Measurements from ENCODE around the gene MUC4.
"Not testable (repeated sequence)": the region's sequence is repeated elsewhere in the genome, so short reads cannot be mapped to it uniquely, and the experiment has no call there.

MUC4 gene

DNA sequence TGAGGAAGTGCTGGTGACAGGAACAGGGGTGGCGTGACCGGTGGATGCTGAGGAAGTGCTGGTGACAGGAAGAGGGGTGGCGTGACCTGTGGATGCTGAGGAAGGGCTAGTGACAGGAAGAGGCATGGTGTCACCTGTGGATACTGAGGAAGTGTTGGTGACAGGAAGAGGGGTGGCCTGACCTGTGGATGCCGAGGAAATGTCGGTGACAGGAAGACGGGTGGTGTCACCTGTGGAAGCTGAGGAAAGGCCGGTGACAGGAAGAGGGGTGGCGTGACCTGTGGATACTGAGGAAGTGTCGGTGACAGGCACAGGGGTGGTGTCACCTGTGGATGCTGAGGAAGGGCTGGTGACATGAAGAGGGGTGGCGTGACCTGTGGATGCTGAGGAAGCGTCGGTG is 30.5 kb downstream of the MUC4 start:
- DNase-seq: not testable (repeated sequence)

DNA sequence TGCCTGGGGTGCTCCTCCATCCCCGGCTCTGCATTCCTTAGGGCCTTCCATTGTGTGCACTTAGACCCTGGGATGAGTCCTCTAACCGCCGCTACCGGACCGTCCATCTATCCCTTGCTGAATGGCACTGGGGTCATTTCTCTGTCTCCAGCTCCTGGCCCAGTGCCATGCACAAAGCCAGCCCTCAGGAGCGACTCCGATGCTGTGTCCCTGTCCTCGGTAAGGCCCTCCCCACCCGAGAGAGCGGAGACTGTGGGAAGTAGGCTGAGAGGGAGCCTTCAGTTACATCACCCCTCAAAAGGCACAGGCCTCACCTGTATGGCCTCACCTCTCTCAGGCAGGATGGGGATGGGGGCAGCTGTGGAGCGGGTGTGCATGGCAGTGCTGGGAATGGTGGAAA is 33.8 kb downstream of the MUC4 start:
- no peak for DNase-seq

DNA sequence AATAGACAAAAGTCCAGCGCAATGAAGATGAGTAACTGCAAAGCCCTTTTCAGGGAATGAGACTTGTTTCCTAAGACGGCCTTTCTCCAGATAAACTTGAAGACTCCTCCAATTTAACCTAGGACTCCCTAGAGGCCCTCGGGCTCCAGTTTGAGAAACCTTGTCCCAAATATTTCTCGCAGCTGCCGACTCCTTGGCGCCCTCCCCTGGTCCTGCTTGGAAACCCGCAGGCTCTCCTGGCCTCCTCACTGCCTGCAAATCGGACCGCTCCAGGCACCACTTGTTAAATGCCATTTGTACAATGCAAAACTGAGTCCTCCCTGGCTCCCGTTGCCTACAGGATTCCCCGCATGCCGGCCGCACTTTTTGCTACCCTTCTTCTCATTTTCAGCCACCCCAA is 36.8 kb downstream of the MUC4 start:
- peak; percentile 2 for DNase-seq

DNA sequence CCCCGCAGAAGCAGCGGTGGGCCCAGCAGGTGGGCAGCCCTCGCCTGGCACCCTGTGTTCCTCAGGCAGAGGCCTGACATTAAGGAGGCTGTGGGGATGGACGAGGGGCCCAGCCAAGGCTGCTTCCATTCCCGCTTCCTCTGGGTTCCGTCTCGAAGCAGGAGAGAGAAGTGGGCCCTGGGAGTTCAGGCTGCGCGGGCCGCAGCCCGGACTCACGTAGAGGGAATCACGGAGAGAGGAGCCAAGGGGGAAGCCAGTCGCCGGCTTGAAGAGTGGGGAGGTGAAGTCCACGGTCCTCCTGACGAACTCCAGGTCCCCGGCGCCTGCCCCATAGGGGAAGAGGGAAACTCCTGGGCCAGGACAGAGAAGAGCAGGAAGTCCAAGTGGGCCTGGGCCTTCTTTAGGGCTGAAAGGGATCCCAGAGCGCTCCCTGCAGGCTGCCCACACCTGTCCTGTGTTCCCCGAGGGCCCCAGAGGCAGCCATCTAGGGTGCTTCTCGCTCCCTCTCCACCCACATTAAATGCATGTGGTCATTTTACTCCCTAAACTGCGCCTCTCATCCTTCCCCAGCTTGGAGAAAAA is 37.7 kb downstream of the MUC4 start:
- no peak for DNase-seq

DNA sequence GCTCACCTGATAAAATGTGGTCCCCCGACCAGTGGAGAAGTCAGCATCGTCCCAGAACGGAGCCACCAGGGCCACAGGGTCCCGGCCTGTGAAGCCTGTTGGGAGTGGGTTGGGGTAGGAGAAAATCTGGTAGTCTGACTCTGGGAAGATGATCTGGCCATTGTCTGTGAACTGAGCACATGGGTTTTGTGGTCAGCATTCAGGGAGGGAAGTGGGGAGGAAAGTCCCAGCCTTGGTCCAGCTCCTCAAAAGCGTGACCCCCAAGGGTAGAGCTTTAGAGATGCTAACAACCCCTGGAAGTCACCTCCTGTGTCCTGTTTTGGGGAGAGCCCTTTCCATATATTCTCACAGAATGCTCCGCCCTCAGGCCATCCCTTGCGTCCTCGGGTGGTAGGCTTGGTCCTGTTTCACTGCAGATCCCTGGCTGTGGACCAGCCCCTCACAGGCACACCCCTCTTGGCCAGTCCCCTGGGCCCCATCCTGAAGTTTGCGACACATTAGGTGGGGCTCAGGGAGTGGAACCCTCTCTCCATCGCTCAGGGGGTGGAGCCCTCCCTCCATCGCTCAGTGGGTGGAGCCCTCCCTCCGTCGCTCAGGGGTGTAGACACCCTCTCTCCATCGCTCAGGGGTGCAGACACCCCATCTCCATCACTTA is 40.0 kb downstream of the MUC4 start:
- no peak for DNase-seq

DNA sequence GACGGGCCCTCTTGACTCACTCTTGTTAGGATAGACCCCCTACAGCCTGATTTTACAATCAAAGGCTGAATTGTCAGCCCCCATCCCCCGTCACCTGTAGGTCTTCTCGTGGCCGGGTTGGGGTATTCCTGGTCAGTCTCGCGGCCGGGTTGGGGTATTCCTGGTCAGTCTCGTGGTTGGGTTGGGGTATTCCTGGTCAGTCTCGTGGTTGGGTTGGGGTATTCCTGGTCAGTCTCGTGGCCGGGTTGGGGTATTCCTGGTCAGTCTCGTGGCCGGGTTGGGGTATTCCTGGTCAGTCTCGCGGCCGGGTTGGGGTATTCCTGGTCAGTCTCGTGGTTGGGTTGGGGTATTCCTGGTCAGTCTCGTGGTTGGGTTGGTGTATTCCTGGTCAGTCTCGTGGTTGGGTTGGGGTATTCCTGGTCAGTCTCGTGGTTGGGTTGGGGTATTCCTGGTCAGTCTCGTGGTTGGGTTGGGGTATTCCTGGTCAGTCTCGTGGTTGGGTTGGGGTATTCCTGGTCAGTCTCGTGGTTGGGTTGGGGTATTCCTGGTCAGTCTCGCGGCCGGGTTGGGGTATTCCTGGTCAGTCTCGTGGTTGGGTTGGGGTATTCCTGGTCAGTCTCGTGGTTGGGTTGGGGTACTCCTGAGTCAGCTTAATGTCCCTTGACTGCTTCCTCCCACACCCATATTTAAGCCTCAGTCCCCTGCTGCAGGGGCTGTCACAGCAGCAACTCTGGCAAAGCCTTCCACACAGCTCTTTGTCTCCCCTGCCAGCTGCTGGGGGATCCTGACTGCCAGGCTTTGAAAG is 40.7 kb downstream of the MUC4 start:
- DNase-seq: not testable (repeated sequence)

DNA sequence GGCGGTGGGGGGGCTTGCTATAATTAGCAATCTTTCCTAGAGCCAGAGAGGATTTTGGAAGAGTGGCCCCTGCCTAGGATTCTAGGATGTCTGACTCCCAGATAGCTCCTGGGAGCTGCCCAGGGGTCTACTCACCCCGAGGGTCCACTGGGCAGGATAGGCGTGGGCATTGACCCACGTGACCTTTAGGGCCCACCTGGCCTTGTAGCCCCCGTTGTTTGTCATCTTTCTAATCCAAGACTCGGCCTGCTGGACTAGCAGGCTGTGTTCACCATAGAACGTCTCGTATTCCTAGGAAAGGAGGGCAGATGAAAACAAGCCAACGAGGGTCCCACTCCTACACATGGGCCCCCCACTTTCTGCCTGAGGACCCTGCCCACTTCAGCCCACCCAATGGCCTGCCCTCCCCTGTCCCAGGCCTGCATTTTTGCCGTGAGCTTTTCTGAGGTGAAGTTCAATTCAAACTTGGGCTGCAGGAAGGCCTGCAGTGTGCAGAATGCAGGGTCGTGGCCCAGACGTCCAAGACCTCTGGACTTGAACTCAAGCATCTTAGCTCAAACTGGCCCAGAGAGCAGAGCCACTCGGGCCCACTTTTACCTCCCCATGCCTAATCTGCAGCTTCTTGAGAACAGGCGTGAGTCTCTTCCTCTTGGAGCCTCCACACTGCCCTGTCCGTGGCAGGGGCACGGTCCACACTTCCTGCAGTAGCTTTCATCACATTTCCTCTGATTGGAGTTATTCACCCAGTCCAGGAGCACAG is 41.5 kb downstream of the MUC4 start:
- no peak for DNase-seq

DNA sequence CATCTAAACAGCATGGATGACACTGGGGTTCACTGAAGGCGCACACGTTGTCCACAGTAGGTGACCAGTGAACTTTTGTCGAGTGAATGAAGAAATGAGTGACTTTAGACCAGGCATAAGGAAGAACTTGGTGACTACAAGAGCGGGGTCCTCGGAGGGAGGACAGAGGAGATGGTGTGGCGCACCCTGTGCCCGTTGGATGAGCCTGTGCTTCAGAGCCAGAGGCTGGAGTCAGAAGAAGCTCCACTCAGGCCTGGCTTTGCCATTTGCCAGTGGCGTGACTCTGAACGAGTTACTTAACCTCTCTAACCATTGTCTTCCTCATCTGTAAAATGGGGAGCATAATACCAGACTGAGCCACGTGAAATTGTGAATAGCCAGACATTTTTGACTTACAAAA is 42.2 kb downstream of the MUC4 start:
- DNase-seq: no peak

DNA sequence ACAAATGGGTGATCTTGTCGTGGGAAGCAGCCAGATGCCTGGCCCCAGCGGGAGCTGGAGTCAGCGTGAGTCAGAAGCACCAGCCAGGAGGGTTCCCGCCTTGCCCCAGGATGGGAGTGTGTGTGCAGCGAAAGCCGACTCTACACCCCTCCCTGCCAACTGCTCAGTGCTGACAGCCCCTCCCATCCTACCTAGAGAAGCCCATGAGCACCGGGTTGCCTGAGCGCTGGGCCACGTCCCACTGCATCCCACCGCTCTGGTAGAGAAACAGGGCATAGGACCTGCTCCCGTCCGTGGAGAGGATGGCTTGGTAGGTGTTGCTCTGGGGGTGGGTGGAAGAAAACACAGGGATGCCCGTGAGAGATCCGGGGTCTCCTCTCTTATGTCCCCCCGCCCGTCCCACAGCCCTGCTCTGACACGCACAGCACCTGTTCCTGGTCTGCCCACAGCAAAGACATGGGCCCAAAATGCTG is 42.9 kb downstream of the MUC4 start:
- DNase-seq: no peak

DNA sequence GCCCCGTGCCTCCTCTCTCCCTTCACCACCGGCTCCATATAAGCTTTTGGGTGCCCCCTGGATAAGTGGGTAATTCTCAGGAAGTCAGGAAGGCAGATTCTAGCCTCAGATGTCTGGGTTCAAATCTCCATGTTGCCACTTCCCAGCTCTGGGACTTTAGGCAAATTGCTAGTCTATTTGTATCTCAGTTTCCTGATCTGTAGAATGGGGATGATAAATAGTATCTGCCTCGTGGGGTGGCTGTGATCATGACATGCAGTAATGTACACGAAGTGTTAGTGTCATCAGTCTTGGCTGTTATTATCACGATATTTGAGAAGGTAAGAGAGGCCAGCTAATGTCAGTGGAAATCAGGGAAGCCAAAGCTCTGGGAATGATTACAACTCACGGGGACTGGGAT is 43.3 kb downstream of the MUC4 start:
- DNase-seq: no peak

DNA sequence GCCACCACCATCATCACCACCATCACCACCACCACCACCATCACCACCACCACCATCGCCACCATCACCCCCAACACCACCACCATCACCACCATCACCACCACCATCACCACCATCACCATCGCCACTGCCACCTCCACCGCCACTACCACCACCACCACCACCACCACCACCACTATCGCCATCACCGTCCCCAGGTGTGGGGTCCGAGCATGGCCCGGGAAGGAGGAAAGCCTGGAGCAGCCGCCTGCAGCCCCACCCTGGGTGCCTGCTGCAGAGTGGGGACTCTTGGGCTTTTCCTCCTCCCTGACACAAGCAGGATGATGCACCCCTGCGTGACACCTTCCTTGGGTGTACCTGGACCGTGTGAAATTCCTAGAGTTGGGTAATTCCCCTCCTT is 43.9 kb downstream of the MUC4 start:
- DNase-seq: no peak

DNA sequence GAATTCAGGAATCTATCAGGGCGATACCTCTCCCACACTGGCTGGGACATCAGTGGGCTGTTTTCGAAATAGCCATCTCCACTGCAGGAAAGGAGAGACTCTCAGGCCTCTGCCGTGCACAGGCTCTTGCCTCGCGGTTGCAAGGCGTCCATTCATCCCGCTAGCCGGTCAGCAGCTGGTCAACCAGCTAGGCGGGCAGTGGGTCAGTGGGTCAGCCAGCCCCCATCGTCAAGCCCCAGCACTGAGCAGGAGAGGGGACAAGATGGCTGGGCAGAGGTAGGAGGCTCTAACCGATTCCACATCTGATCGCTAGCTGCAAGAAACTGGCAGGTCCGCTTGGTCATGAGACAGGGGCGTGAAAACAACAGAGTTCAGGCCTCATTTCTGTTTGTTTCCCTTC is 45.1 kb downstream of the MUC4 start:
- no peak for DNase-seq

DNA sequence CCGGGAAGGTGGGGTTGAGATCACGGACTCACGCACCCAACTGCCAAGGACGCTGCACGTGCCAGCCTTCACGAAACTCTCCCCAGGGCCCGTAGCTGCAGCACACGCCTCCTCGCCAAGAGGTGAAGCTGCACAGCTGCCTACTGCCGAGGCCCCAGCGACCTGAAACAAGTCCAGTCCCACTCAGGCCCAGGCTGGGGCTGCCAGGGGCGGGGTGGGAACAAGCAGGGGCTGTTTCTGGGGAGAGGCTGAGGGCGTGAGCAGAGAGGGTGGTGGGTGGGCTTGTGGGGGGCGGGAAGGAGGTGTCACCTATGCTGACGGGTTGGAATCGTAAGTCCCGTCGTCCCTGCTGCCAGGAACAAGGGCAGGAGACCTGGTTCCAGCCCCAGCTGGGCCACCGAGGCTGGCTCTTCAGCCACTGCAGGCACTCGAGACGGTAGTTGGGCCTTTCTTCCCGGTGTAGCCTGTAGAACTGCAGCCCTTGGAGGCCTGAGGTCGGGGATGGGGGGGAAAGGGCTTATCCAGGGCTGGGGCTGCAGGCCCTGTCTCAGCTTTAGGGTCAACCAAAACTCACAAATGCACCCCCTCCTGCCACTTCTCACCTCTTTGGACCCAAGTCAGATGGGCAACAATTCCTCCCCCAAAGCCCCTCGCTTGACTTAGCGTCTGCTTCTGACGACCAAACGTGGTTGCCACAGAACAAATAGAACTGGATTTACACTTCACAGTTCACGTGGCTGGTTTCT is 46.6 kb downstream of the MUC4 start:
- DNase-seq: no peak

DNA sequence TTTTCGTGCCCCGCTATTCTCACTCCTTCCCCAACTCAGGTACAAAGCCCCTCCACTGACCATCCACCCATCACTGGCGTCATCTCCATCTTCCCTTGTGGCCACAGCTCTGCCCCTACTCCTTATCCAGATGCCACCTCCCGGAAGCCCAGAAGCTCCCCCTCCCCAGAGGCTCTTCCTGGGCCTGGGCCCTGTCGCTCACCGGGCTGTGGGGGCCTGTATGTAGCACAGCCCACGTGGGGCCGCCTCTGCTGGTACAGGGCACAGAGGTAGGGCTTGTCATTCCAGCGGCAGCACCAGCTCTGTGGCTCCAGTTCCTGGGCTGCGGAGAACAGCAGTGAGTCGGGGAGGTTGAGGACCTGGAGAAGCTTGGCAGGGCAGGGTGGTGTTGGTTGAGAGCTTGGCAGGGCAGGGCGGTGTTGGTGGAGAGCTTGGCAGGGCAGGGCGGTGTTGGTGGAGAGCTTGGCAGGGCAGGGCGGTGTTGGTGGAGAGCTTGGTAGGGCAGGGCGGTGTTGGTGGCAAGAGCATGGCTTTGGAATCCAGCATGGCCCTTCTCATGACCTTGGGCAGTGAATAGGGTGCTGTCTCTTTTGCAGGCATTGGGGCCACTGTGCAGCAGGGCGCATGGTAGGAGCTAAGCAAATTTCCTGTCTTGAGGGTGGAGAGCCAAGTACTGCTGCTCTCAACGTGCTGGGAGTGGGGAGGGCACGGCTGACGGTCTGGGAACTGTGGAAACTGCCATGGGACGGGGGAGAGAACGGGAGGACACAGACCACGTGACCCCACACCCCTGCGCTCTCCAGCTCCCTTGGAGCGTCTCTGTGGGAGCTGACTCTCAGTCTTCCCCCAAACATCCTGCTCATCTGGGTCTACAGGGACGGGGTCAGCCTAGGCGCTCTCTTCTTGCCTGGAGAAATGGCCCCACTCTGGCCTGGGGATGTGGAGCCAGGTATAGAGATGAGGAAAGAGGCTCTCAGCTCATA is 47.6 kb downstream of the MUC4 start:
- no peak for DNase-seq

DNA sequence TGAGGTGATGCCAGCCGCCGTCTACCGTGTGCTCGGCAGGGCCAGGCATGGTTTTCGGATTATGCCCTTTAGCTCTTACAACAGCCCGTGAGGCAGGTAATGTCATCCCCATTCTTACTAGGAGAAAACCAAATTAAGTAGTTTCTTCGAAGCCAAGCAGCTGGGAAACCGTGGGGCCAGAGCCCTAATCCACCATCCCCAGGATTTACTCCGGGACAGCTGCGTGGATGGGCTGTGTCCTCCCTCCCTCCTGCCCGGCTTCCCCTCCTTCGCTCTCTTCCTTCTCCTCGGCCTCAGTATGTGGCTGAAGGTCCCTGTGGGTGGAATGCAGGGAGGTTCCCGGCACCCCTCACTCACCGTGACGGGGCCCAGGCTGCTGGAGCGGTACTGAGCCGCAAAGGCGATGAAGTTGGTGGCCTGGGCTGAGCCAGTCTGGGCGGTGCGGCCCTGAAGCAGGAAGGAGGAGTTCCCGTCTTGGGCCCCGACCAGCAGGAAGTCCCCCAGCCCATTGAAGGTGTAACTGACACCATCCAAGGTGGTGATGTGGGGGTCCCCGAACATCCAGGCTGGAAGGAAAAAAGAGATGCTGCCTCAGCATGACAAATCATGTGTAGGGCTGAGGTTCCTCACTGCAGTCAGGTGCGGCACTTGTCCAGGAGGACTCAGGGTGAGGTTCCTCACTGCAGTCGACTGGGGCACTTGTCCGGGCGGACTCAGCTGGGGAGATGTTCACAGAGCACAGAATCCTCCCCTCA is 48.5 kb downstream of the MUC4 start:
- no peak for DNase-seq

DNA sequence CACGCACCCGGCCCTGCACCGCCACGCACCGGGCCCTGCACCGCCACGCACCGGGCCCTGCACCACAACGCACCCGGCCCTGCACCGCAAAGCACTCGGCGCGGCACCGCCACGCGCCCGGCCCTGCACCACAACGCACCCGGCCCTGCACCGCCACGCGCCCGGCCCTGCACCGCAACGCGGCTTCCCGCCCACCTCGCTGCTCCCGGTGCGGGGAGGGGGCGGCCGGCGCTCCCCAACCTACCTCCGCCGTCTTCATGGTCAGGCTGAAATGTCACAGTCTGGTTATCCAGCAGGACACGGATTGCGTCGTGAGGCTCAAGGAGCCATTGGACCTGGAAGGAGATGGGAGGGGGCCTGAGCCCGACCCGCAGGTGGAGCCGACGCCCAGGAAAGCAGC is 49.1 kb downstream of the MUC4 start:
- DNase-seq: no peak

DNA sequence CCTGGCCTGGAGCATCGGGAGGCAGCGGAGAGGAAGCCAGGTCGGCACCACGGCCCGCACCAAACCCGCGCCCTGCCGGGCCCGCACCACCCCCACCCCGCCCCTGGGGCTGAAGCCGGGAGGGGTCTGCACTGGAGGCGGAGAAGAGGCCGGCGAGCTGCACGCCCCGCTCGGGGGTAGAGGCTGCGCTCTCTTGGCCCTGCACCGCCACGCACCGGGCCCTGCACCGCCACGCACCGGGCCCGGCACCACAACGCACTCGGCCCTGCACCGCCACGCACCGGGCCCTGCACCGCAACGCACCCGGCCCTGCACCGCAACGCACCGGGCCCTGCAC is 49.5 kb downstream of the MUC4 start:
- no peak for DNase-seq

DNA sequence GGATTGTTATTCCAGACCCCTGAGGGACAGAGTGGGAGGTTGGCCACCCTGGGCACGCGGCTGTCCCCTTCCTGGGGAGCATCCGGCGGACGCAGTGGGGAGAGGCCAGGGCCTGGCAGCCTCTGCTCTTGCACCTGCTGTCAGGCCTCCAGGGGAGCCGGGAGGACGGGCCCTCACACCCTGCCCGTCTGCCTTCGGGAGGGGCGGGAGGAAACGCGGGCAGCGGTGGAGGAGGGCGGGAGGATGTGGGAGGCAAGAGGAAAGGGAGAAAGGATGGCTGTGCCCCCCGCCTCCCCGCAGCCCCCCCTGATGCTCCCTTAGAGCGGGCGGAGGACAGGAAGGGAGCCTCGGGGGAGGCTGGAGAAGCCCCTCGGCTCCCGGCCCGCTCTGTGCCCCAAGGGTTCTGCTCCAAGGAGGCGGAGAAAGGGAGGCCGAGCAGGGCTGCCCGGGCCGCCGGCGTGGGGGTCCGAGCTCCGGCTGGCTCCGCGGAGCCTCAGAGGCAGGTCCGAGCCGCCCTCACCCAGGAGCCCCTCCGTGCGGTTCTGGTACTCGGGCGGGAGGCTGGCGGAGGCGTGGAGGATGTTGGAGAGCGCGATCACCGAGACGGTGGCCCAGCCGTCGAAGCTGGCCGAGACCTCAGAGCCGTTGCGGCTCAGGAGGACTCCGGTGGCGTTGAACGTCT is 50.0 kb downstream of the MUC4 start:
- DNase-seq: no peak

DNA sequence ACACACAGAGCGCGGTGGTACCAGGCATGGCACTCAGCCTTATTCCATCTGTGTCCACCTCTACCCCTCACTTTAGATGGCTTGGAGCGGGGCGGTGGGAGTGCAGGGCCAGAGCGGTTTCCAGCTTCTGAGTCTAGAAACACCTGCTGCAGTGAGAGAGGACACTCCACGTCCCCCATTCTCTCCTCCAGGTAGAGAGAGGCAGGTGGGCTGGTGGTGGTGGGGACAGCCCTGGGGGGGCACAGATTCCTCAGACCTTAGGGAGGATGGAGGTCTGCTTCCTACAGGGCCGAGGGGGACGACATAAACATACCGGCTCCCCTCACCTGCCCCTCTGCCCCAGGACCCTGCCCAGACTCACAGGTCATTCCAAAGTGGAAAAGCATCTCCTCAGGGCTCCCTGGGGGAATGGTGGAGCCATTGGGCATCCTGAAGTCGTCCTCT is 50.6 kb downstream of the MUC4 start:
- DNase-seq: no peak
